NK-92 treated with Interleukin-12 subunit alpha and Interleukin-12 subunit beta, amount 100 ng/mL, for 24 hours (cell line): ENCODE measurements around the gene BCO2.
"Not testable (repeated sequence)": the region's sequence is repeated elsewhere in the genome, so short reads cannot be mapped to it uniquely, and the experiment has no call there.

Source experiments
- DNase-seq: peaks from one replicate; lab custom pipeline; 2025; lab: John Stamatoyannopoulos, UW

The BCO2 gene

GRCh38 chr11:112167145-112167544, 8.2 kb upstream of the BCO2 start, which contains the start of gene TEX12:
TEX12 (plus strand) TSS chr11:112167372; CDS start chr11:112169269, 1,897 bp downstream.
- DNase-seq, result no peak

DNA sequence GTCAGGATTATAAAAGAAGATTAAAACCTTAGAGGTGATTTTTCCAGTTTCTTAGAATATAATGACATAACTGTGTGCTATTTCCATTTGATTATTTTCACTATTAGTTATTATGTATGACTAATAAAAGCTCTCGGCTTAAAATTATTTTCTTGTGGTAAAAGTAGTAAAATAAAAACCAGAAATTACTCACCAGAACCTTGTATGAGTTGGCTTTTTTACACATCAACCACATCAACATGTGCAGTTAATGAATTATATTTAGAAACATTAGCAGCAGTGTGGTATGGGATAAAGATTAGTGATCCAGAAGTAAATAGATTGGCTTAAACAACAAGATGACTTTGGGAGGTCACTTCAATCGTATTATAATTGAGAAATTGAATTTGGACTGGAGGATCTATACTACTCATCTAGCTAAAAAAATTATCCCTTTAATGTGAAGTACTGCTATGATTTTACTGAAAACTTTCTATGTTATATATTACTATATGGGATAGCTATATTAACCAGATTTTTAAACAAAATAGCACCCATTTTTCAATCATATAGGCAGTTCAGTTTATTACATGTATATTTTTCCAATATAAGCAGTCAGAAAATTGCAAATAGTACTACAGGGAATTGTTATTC, 2.8 kb upstream of the BCO2 start:
- DNase-seq, result no peak

GRCh38 chr11:112173152-112173551, 2.2 kb upstream of the BCO2 start:
- DNase-seq, result no peak

DNA sequence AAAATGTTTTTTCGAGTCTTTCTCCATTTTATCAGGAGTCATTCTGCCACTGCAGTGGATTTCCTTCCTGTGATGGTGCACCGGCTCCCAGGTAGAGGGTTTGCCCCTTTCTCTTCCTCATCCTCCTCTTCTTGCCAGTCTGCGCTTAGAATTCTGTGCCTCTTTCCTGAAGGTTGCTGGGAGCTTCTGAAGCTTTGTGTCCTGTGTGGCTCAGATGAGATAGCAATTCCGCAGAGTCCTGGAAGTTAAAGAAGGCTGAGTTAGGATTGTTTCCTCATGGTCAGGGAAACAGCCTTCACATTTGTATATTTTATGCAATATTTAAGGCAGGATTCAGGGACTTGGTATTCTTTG, 264 bp downstream of the BCO2 start:
- no peak for DNase-seq

DNA sequence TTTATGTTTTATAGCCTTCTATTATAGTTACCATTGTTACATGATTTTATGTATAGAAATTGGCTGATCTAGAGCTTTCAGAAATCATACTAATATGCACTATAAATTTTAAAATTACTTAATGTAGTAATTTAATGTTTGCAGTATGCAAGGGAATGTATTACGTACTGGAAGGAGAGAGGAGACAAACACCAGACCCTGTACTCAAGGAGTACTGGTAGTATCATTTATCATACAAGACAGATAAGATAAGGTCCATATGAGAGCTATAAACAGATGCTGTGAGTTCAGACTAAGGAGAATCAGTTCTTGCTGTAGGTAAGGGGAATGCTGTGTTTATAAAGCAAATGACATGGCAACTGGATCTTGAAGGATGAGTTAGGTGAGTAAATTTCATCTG, 765 bp downstream of the BCO2 start:
- no peak for DNase-seq

- DNase-seq, result no peak
These were observed 2.3 kb downstream of the BCO2 start for GRCh38 chr11:112177589-112177988.

DNA sequence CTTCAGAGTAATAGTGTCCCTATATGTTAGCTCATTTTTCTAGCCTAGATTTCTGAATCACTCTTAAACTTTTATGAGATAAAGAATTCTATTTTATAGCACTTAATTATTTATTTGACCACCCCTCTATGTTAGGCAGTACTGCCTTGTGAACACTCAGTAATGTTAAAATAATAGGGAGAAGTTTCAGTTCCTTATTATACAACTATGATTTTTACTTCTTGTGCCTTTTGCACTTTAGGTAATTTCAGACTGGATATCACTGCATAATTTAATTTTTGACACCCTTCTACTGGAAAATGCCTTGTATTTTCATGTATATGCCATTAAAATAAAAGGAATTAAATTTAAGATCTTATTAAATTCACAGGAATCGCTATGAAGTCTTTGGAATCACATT, 3.1 kb downstream of the BCO2 start:
- no peak for DNase-seq

- no peak for DNase-seq
These were observed 3.6 kb downstream of the BCO2 start for GRCh38 chr11:112178936-112179335.

DNA sequence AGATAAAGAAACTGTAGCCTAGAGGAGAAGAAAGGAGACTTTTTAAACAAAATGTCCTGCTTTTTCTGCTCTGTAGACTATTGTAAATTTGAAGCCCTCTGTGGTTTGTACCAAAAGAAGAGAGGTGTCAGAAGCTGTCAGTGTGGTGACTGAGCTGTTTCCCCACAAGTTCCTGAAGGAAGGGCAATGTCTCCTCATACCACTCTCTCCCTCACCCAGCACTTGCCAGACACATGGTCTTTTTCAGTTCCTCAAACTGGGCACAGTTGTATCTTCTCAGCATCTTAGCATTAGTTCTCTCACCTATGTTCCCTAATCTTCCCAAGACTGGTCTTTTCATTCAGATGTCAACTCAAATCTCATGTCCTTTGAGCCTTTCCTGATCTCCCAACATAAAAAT, 4.3 kb downstream of the BCO2 start:
- peak; percentile 15 for DNase-seq

DNA sequence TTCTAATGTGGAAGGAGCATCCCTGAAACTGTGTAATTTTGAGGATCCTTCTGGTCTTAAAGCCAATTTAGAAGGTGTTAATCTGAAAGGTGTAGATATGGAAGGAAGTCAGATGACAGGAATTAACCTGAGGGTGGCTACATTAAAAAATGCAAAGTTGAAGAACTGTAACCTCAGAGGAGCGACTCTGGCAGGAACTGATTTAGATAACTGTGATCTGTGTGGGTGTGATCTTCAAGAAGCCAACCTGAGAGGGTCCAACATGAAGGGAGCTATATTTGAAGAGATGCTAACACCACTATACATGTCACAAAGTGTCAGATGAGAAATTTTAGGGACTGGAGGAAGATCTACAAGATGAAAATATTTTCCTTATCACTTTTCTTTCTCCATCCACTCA, 7.6 kb downstream of the BCO2 start:
- DNase-seq, result no peak

- no peak for DNase-seq
These were observed 10.6 kb downstream of the BCO2 start for GRCh38 chr11:112185883-112186282.

DNA sequence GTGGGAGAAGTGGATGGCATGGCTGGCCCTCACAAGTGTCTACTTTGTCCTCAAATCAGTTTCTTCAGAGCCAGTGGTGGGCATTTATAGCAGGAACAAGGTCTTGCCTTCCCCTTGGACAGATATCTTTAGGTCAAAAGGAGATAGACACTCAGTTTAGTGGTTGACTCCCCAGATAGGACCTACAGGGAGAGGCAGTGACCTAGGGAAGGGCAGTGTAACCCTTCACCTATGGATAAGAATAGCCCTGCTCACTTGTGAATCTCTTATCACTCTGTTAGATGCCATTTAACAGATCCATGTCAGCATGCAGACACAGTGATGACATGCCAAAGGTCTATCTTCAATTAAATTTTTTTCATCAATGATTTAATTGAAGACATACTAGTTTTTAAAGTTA, 11.0 kb downstream of the BCO2 start:
- no peak for DNase-seq

GRCh38 chr11:112195113-112195512, 19.8 kb downstream of the BCO2 start:
- not testable (repeated sequence) for DNase-seq

GRCh38 chr11:112195951-112196351, 20.6 kb downstream of the BCO2 start:
- no peak for DNase-seq

DNA sequence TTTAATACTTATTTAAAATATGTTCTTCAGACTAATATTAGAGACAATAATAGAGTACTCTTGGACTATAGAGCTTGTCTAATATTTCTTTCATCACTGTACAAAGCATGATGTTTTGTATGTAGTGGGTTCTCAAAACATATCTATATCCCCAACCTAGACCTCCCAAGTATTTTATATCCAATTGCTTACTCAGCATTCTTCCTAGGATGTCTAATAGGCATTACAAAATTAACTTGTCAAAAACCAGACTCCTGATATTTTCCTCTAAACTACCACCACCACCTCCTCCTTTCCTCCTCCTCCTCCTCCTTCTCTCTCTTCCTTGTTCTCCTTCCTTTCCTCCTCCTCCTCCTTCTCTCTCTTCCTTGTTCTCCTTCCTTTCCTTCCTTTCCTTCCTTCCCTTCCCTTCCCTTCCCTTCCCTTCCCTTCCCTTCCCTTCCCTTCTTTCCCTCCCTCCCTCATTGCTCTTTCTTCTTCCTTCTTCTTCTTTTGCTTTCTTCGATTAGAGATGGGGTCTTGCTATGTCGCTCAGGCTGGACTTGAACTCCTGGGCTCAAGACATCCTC, 21.3 kb downstream of the BCO2 start:
- no peak for DNase-seq

DNA sequence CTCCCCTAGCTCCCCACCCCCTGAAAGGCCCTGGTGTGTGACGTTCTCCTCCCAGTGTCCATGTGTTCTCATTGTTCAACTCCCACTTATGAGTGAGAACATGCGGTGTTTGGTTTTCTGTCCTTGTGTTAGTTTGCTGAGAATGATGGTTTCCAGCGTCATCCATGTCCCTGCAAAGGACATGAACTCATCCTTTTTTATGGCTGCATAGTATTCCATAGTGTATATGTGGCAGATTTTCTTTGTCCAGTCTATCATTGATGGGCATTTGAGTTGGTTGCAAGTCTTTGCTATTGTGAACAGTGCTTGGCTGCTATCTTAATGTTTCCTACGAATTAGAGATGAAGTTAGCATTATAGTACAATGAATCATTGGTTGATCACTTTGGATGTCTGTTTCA, 23.8 kb downstream of the BCO2 start:
- DNase-seq, result not testable (repeated sequence)

DNA sequence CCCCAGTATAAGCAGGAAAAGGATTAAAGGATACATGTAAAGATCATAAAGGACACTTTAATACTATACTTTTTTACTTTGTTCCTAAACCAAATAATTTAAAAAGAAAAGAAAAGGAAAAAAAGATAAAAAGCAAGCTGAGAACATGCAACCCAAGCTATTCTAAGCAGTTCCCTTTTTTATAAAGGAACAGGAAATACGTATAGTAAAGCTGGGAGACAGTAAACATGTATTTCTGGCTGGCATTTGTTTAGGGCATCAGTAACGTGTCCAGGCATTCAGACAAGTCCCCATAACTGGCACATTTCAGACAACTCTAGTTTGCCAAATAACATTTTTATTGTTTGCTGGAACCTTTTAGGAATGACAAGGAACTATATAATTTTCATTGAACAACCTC, 24.9 kb downstream of the BCO2 start:
- DNase-seq, result no peak

- DNase-seq, result no peak
These were observed 30.8 kb downstream of the BCO2 start for GRCh38 chr11:112206071-112206470.

GRCh38 chr11:112210890-112211289, 35.6 kb downstream of the BCO2 start:
- DNase-seq, result no peak

DNA sequence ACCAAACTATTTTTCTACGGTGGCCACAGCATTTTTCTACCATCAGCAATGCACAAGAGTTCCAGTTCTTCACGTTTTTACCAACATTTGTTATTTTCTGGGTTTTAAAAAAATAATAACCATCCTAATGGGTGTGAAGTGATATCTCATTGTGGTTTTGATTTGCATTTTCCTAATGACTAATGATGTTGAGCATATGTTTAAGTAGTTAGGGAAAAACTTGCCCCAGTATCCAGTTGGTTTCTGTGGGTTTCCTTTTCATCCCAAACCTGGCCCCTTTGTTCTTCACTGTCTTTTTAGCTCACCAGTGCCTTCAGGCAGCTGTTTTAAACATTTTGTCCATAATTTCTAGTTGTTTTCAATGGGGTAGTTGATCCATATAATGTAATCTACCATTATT, 36.2 kb downstream of the BCO2 start:
- DNase-seq, result no peak

GRCh38 chr11:112212290-112212689, 37.0 kb downstream of the BCO2 start:
- no peak for DNase-seq

GRCh38 chr11:112212710-112213109, 37.4 kb downstream of the BCO2 start:
- no peak for DNase-seq

DNA sequence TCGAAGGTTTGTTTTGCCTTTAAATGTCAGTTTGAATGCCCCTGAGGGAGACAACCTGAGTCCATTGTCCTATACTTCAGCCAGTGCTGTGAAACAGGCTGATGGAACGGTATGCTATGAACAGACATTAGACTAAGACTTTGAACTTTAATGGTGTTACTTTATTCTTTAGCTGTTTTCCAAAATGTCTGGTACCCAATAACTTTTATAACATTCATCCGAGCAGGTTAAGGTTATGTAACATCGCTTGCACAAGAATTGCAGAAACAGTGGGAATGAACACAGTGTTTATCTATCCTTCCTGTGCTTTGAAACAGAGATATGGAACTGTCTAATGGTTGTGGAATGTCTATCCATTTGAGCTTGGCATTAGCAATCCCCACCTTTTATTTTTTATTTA, 38.4 kb downstream of the BCO2 start:
- DNase-seq, result no peak

DNA sequence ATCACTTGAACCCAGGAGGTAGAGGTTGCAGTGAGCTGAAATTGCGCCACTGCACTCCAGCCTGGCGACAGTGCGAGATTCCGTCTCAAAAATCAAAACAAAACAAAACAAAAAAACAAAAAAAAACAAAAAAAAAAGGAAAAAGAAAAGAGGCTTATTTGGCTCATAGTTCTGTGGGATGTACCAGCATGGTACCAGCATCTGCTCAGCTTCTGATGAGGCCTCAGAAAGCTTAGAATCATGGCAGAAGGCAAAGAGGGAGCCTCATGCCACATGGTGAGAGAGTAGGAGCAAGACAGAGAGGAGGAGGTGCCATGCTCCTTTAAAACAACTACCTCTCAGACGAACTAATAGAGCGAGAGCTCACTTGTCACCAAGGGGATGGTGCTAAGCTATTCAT, 40.3 kb downstream of the BCO2 start:
- no peak for DNase-seq
